HL-60/S4 (cell line): ENCODE results near the gene MPZL2.

Source experiments
- in situ Hi-C: fragments of 300-500 bp; cut with MboI; formaldehyde crosslinking; loops from 2 replicates; pipeline ENCODE4 v1.14.3; 2022; ENCODE audit warnings: low sequenced_read_pairs

Gene MPZL2

GRCh38 chr11:118283756-118284350 is 19.8 kb upstream of the MPZL2 start:
- in situ Hi-C loops: no loop called here

DNA sequence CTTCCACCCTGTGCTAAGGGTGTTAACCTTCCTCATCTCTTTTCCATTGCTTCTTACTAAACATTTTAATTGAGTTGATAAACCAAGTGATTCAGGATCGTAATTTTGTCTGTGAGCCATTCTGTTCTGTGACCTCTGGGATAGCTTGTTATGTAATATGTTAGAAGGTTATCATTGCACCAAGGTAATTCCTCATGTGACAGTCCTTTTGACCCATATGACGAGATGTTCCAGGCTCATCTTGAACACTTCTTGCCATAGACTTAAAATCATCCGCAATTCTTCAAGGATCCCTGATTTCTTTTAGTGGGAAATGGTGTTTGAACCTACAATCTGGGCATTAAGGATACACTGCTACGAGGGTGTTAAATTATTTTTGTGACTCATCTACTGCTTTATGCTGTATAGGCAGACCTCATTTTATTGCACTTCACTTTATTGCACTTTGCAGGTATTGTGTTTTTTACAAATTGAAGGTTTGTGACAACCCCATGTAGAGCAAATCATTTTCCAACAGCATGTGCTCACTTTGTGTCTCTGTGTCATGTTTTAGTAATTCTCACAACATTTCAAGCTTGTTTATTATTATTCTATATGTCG is 19.0 kb upstream of the MPZL2 start:
- in situ Hi-C loops: no loop called here

DNA sequence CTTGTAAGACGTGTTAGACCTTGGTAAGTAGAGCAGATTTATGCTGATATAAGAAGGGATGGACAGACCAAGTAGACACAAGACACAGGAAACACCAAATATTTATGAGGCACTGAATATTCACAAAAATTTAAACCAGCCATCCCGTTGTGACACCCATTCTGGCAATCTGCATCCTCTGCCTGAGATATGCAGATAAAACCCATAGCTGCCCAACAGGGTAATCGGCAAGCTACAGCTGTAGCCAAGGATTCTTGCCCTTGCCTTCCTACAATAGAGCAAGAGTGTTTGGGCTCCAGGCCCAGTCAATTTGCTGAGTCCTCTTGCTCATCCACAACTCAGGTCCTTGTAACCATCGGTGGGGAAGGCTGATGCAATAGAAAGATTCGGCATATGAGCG is 18.5 kb upstream of the MPZL2 start:
- in situ Hi-C loops: no loop called here

DNA sequence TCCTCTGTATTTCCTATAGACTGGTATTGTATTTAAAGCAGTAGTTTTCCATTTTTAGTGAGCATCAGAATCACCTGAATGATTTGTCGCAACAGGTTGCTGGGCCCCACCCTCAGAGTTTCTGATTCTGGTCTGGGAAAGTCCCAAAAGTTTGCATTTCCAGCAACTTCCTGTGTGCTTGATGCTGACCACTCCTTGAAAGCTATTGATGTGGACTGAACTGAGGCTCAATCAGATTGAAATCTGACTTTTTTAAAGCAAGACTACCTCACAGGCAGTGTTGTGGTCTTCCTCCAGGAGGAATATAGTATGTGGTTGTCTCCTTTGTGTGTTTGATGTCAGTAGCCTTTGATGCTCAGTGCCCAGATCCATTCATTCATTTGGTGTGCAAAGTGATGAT is 17.2 kb upstream of the MPZL2 start:
- in situ Hi-C loops: no loop called here

- in situ Hi-C loops: no loop called here
Observed at GRCh38 chr11:118277312-118277711, 13.2 kb upstream of the MPZL2 start.

DNA sequence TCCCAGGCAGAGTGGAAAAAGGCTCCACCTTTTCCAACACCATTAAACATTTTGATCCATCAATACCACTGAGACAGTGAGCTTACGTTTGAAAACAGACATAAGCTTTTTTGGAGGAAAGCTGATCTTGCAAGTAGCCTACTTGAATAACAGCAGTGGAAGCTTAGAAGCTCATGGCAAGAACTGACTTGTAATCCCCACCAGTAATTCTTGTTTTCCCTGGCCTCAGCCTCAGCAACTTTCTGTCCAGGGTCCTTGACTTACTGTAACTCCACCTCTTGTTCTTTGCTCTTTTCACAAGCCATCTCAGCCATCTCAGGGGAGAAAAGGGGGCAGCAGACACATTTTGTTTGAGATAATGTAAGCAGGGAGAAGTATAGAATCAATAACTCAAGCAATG is 12.3 kb upstream of the MPZL2 start:
- in situ Hi-C loops: no loop called here

DNA sequence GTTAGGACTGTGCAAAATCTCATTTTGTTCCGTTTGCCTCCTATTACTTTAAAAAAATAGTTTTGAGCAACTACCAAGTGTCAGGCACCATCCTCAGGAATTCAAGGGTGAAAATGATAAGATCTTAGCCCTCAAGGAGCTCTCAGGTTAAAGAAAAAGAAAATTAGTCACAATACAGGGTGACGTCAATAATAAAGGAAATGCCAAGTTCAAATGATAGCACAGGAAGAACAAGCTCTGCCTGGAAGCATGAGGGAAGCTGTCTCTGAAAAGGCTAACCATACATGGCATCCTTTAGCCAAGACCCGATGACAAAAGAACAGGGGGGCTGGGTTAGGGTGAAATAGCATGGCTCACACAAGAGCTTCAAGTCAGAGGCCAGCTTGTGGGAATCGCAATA is 11.1 kb upstream of the MPZL2 start:
- in situ Hi-C loops: no loop called here

GRCh38 chr11:118274186-118274585 is 10.1 kb upstream of the MPZL2 start:
- in situ Hi-C loops: no loop called here

DNA sequence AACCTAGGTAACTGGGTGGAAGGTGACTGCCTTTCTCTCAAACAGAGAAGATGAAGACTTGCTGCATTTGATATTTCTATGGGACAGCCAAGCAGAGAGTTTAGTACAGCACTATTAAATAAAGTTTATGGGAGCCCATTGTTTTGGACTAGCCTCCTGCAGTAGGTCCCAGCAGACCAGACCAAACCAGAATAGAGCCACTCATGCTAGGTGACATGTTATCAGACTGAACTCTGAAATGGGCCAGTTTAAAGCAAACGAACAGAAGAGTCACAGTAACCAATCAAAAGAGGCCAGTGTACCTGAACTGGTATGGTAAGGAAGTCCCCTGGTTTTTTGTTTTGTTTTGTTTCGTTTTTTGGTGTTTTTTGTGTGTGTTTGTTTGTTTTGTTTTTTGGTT is 7.9 kb upstream of the MPZL2 start:
- in situ Hi-C loops: no loop called here

- in situ Hi-C loops: no loop called here
Observed at GRCh38 chr11:118267486-118267885, 3.4 kb upstream of the MPZL2 start.

GRCh38 chr11:118265954-118266353 is 1.9 kb upstream of the MPZL2 start:
- in situ Hi-C loops: no loop called here

DNA sequence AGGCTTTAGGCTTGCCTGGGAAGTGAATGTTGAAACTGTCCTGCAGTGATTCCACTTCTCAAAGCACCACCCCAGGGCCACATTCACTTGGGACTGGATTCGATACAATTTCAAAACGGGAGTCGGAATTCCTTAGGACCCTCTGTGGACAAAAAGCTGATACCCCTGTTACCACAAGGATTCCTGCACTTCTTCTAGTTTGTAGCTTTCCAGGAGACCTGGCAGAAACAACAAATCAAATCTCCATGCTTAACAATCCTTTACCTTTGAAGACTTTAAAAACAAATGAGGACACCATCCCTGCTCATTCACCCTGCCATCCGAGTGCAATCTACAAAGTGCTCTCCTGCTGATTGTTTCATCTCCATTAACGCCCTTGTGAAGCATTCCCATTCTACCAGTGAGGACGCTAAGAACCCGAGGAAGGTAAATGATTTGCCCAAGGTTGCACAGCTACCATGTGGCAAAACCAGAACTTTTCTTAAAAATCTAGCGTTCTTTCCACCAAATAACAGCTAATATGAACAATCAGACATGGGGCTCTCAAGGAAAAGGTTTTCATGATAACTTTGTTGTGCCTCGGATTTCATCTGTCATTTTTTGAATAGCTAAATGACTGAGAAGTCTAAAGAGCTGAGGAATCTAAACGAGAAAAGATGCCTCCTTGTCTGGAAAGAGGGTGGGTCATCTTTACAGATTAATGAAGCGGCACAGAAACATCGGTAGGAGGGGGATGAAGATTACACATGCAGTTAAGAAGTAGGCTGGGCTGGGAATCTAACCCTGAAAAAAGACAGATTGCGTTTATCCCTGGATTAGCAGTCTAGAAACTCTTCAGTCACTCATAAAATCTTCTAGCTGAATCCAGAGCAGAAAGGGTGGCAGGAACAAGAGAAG is 720 bp upstream of the MPZL2 start:
- in situ Hi-C loops: no loop called here

GRCh38 chr11:118263112-118263511 is 985 bp downstream of the MPZL2 start:
- in situ Hi-C loops: no loop called here

- in situ Hi-C loops: no loop called here
Observed at GRCh38 chr11:118260353-118260752, 3.7 kb downstream of the MPZL2 start.

DNA sequence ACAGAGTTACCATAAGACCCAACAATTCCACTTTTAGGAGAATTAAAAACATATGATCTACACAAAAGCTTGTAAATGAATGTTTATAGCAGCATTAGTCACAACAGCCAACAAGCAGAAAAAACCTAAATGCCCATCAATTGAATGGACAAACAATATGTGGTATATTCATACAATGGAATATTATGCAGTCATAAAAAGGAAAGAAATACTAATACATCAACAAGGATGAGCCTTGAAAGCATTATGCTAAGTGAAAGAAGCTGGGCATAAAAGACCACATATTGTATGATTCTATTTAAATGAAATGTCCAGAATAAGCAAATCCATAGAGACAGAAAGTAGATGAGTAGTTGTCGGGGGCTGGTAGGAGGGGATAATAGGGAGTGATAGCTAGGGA is 5.0 kb downstream of the MPZL2 start:
- in situ Hi-C loops: no loop called here

DNA sequence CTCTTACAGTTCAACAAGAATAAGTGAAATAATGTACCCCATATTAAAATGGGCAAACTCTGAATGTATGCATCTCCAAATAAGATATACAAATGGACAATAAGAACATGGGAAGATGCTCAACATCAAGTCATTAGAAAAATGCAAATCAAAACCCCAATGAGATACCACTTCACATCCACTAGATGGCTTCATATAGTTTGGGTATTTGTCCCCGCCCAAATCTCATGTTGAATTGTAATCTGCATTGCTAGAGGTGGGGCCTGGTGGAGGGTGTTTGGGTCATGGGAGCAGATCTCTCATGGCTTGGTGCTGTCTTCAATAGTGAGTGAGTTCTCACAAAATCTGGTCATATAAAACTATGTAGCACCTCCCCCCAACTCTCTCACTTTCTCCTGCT is 5.7 kb downstream of the MPZL2 start:
- in situ Hi-C loops: no loop called here

- in situ Hi-C loops: no loop called here
Observed at GRCh38 chr11:118252688-118253087, 11.4 kb downstream of the MPZL2 start.

GRCh38 chr11:118251858-118252652 is 12.0 kb downstream of the MPZL2 start, which contains the start of gene MPZL3:
Gene MPZL3 (minus strand): TSS chr11:118252365. CDS start chr11:118252294, 71 bp downstream.
- in situ Hi-C loops: no loop called here

- in situ Hi-C loops: no loop called here
Observed at GRCh38 chr11:118247041-118247440, 17.1 kb downstream of the MPZL2 start.

DNA sequence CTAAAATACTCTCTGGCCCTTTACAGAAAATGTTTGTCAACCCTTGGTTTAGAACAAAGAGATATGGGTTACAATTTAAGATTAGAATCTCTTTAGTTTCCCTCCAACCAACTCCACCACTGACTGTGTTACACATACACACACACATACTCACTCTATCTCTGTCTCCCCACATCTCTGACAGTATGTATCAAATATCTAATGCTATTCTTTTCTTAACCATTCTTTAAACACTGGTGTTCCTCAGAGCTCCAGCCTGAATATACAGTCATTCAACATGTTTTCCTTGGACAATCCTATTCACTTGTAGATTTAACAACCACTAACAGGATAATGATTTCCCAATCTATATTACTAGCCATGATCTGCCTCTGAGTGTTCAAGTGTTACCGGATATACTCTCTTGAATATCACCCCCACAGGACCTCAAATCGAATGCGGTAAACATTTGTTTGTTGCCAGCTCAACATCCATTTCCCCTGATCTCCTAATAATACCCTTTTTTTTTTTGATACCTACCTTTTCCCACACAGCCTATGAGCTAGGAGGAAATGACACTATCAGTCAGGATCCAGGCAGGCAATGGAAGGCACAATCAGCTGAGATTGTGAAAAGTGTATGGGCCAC is 18.0 kb downstream of the MPZL2 start:
- in situ Hi-C loops: no loop called here
